Activated T-cell treated with anti-CD3 and anti-CD28 coated beads for 4 hours (primary cell): ENCODE data around the gene FDX1.

Experiments
- DNase-seq: peaks from one replicate; pipeline ENCODE4 v3.0.0-alpha.2; 2020

The FDX1 gene

DNA sequence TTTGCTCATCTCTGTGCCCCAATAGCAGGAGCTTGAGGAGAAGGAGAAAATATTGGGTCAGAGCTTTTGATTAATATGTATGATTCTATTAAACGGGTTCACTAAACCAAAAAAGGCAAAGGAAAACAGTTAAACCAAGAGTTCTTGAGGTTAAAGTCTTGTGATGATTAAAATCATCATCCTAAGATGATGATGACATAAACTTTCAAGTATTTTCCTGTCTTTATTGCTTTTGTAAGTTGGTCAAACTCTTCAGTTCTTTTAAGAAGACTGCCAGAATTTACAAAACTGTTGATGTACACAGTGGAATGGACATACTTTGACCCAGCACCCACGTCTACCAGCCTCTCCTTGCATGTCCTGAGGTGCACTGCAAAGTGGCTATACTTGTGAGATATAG is 41.0 kb downstream of the FDX1 start:
- DNase-seq, result no peak

- no peak for DNase-seq
These were observed 41.6 kb downstream of the FDX1 start for GRCh38 chr11:110471371-110471770.

DNA sequence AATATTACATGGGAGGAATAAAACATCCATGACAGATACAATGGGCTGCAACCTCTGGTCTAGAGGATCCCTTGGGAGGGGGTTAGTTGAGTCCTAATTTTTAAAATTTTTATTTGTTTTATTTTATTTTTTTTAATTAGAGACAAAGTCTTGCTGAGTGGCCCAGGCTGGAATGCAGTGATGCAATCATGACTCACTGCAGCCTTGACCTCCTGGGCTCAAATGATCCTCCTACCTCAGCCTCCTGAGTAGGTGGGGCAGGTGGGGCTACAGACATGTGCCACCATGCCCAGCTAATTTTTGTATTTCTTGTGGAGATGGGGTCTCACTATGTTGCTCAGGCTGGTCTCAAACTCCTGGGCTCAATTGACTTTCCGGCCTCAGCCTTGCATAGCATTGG is 43.1 kb downstream of the FDX1 start:
- DNase-seq, result no peak

- no peak for DNase-seq
These were observed 44.0 kb downstream of the FDX1 start for GRCh38 chr11:110473706-110474105.

- no peak for DNase-seq
These were observed 44.8 kb downstream of the FDX1 start for GRCh38 chr11:110474578-110474977.

GRCh38 chr11:110475671-110476070 is 45.9 kb downstream of the FDX1 start:
- no peak for DNase-seq

GRCh38 chr11:110478410-110478809 is 48.7 kb downstream of the FDX1 start:
- no peak for DNase-seq

GRCh38 chr11:110479108-110480101 is 49.7 kb downstream of the FDX1 start:
- DNase-seq, result no peak

GRCh38 chr11:110481523-110481922 is 51.8 kb downstream of the FDX1 start:
- DNase-seq, result no peak

- no peak for DNase-seq
These were observed 56.4 kb downstream of the FDX1 start for GRCh38 chr11:110486156-110486555.

GRCh38 chr11:110488446-110488845 is 58.7 kb downstream of the FDX1 start:
- DNase-seq, result no peak

GRCh38 chr11:110490886-110491285 is 61.1 kb downstream of the FDX1 start:
- no peak for DNase-seq

GRCh38 chr11:110491577-110492320 is 62.0 kb downstream of the FDX1 start:
- no peak for DNase-seq

- DNase-seq, result no peak
These were observed 62.6 kb downstream of the FDX1 start for GRCh38 chr11:110492321-110492685.

GRCh38 chr11:110493346-110493745 is 63.6 kb downstream of the FDX1 start:
- no peak for DNase-seq

DNA sequence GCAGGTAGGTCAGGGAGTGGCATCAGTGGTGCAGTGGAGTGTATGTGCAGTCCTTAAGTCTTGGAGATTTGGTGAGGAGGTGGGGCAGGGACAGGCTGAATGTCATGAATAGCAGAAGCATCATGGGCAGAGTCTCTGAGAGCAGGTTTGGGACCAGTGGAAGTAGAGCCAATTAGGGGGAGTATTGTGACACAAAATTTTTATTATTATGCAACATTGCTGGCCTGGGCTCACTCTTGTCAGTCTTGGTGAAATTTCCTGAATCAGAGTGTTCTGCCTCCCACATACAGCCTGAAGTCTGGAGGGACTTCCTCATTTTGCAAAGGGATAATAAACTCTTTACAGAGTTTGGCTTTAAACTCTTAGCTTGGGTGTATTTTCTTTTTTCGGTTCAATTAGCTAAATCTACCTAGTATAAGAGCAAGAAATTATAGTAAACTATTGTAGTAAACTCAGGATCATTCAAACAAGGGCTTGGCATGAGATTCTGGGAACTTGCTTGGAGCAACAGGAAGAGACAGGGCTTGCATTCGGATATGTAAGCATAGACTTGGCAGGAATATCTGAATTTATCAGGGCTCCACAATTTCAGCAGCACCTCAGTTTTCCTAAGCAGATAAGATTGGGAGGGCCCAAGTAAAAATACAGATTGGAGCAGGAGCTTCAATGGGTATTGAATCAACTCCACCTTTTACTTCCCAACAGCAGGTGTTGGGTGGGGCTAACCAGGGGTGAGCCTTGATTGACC is 67.7 kb downstream of the FDX1 start:
- DNase-seq, result no peak

DNA sequence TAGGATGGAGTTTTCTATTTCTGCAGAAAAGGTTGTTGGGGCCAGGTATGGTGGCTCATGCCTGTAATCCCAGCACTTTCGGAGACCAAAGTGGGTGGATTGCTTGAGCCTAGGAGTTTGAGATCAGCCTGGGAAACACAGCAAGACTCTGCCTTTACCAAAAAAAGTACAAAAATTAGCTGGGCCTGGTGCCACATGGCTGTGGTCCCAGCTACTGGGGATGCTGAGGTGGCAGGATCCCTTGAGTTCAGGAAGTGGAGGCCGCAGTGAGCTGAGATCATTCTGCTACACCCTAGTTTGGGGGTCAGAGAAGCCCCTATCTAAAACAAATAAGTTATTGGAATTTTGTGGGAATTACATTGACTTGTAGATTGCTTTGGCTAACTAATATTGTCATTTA is 71.7 kb downstream of the FDX1 start:
- DNase-seq, result no peak

GRCh38 chr11:110505528-110506284 is 76.0 kb downstream of the FDX1 start:
- no peak for DNase-seq

- no peak for DNase-seq
These were observed 77.6 kb downstream of the FDX1 start for GRCh38 chr11:110507328-110507727.

GRCh38 chr11:110508786-110509185 is 79.0 kb downstream of the FDX1 start:
- no peak for DNase-seq

DNA sequence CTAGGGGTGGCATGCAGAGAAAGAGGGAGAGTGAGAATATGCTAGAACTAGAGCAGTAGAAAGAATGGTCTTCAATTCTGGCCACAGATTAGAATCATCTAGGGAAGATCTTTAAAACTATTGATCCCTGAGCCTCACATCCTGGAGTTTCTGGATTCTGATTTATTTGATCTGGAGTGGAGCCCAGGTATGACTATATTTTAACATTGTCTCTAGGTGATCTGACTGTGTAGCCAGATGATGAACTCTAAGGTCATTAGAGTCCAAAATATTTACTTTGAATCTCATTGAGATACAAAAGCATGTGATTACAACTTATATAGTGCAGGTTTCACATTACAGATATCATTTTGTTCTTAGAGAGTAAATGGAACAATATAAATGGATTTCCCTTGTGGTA is 79.7 kb downstream of the FDX1 start:
- DNase-seq, result no peak

- no peak for DNase-seq
These were observed 82.3 kb downstream of the FDX1 start for GRCh38 chr11:110512026-110512425.
